Right renal pelvis (tissue), 4 donors: Measurements from ENCODE around the gene TIGD3. TPM values are rescaled to one million over a fixed set of nuclear protein-coding genes. Genes with fewer than 3 reads are reported as not detected.
"Not testable (repeated sequence)": the region's sequence is repeated elsewhere in the genome, so short reads cannot be mapped to it uniquely, and the experiment has no call there.

Source experiments
- DNase-seq, 4 donors: peaks; one replicate each; pipeline ENCODE4 v3.0.0-alpha.2; 2013; ENCODE audit warnings: low read depth in 4 of 4, low spot score in 3 of 4, missing footprints in 1 of 4
- polyA plus RNA-seq, 4 donors: library from polyadenylated mRNA; unstranded; fragments of 120-200 nt; gene quantifications; one replicate each; pipeline ENCODE4 v1.2.1, GENCODE V29; 2013; ENCODE audit not compliant: insufficient read length in 4 of 4

TIGD3 gene
- polyA plus RNA-seq, 4 donors = 0.63 to 0.80 (median 0.69) TPM

DNA sequence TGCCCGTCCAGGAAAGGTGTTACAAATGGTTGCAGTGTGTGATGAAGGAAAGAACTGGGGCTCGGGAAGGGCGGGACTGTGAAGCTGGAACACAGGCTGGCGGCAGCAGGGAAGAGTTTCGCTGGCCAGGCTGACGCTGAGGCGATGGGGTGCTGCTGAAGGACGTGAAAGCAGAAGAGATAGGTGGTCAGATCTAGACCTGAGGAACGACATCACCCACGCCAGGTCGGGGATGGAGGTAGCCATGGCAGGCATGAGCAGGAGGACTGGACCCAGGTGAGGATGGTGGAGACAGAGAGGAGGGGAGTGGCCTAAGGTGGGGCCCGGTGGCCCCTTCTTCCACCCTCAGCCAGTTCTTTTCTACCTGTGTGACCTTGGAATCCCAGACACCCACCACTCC lies 30.7 kb upstream of the TIGD3 start:
- no peak for DNase-seq

DNA sequence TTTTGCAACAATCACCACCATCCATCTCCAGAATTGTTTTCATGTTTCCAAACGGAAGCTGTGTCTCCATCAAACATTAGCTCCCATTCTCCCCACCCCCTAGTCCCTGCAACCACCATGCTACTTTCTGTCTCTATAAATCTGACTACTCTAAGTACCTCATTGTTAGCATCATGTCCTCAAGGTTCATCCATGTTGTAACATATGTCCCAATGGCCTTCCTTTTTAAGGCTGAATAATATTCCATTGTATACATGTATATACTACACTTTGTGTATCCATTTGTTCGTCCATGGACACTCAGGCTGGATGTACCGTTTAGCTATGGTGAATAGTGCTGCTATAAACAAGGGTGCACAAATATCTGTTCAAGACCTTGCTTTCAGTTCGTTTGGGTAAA lies 29.1 kb upstream of the TIGD3 start:
- no peak for DNase-seq

DNA sequence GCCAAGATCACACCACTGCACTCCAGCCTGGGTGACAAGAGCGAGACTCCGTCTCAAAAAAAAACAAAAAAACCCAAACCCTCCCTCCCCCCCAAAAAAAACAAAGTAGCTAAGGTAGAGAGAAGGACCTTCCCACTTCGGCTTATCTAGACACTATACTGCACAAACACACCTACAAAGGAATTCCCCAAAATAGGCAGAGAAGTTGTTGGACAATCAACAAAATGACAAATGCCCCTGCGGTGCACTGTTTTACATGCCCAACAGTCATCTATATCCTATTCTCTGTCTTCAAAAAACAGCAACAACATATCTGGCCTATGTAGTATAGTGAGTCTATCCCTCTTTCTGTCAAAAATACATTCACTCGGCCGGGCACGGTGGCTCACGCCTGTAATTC lies 27.5 kb upstream of the TIGD3 start:
- DNase-seq = no peak

DNA sequence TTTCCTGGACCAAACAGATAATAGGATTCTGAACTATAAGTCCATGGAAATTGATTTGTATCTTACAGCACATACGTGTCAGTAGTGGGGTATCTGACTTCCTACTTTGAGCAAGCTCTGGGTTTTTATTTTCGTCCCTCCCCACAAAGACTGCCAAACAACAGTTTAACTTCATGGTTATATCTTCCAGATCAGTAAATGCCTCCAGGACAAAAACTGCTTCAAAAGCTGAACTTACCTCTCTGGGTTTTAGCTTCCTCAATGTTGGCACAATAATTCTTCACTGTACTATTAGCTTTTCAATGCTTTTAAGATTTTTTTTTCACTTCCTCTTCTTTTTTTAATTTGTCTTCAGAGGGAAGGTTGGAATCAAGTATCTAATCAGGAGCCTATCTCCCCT lies 25.1 kb upstream of the TIGD3 start:
- DNase-seq = no peak

DNA sequence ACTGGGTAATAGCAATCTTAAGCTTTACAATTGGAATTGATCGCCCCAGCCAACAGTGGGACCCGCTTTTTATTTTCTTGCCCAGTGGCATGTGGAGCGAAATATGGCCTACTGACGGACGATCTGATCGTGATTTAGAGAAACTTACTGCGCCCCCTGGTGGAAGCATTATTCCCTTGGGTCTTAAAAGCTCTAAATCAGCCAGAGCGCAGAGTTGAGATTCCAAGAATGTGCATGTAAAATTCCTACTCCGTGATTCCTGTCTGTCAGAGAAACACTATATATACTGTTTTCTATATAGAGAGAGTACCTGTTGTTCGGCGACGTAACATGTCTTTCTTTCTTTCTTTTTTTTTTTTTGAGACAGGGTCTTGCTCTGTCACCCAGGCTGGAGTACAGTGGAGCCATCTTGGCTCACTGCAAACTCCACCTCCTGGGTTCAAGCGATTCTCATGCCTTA lies 24.6 kb upstream of the TIGD3 start:
- DNase-seq = peak; percentile 86 to 93 (median 90)

DNA sequence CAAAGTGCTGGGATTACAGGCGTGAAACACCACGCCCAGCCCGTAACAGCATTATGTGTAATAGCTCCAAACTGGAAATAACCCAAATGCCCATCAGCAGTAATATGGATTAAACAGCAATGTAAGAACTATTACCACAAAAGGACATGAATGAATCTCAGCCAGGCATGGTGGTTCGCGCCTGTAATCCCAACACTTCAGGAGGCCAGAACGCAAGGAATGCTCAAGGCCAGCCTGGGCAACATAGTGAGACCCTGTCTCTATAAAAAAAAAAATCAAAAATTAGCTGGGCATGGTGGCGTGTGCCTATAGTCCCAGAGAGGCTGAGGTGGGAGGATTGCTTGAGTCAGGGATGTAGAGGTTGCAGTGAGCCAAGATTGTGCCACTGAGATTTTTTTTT lies 24.0 kb upstream of the TIGD3 start:
- DNase-seq = no peak

DNA sequence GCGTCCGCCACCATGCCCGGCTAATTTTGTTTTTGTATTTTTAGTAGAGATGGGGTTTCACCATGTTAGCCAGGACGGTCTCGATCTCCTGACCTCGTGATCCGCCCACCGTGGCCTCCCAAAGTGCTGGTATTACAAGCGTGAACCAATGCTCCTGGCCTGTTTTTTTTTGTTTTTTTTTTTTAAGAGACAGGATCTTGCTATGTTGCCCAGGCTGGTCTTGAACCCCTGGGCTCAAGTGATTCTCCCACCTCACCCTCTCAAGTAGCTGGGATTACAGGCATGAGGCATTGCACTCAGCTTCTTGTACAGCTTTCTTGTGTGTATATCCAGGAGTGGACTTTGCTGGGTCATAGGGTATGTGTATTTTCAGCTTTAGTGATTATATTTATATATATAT lies 22.0 kb upstream of the TIGD3 start:
- DNase-seq = not testable (repeated sequence)

DNA sequence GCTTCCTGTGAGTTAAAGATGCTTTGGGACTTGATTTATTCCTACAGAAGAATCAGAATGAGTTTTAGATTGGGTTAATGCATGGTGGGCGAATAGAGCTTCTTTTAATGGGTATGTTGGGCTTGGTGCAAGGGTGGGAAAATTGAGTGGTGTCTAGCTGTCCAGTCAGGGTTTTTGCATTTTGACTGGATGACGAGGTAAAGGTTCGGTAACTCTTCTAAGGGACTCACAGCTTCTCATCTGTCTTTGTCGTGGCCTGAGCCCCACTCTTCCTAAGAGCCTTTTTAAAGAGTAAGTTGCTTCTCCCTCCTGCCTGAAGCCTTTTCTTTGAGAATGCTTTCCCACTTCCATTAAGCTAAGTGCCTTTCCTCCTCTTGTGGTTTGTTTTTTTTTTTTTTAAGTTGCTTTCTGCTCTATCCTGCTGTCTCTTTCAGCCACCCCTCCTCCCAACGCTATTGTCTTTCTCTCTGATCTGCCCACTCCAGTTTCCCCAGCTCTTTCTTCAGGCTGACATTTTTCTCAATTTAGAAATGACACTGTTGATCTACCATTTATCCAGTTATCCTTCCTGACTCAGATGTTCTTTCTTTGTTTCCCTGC lies 19.8 kb upstream of the TIGD3 start:
- DNase-seq = no peak

DNA sequence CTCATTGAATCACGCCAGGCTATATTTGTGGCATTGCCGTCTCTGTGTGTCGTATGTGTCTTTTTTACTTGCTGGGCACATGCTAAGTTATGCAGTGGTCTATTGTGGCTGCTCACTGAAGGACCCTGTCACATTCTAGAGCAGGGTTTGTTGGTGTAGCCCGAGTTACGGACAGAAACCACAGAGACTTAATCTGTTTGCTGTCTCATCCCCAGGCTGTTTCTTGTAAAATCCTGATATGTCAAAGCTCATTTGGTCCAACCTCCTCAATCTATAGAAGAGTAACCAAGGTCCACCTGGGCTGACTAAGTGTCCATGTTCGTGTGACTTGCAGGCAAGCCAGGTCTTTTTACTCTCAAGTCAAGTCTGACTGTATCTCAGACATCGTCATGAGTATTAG lies 15.9 kb upstream of the TIGD3 start:
- no peak for DNase-seq

DNA sequence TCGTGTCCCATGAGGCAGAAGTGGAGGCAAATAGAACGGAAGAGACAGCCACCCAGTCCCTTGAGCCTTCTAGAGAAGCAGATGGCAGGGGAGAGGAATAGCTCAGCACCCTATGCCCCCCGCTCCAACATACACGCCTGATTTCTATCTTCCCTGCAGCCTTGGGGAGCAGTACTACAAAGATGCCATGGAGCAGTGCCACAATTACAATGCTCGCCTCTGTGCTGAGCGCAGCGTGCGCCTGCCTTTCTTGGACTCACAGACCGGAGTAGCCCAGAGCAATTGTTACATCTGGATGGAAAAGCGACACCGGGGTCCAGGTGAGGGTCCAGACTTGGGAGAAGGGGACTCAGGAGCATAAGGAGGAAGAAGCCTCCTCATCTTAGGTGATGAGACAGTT lies 14.3 kb upstream of the TIGD3 start:
- no peak for DNase-seq

DNA sequence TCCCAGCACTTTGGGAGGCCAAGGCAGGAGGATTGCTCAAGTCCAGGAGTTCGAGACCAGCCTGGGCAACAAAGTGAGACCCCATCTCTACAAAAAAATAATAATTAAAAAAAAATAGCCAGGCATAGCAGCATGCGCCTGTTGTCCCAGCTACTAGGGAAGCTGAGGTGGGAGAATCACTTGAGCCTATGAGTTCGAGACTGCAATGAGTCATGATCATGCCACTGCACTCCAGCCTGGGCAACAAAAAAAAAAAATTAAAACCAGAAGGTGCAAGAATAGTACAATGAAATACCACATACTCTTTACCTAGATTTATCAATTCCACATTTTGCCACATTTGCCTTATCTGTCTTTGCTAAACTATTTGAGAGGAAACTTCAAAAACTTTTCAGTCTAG lies 12.7 kb upstream of the TIGD3 start:
- no peak for DNase-seq

DNA sequence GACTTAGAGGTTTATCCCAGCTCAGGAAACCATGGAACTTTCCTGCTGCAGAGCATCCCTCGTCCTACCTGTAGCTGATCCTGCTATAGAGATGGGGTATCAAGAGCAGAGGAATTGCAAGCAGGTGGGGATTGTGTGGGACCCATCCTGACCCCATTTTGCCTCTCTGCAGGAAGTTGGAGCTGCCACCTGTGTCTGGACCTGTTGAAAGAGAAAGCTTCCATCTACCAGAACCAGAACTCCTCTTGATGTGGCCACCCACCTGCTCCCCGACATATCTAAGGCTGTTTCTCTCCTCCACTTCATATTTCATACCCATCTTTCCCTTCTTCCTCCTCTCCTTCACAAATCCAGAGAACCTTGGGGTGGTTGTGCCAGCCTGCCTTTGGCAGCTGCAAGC lies 3.0 kb upstream of the TIGD3 start:
- no peak for DNase-seq

DNA sequence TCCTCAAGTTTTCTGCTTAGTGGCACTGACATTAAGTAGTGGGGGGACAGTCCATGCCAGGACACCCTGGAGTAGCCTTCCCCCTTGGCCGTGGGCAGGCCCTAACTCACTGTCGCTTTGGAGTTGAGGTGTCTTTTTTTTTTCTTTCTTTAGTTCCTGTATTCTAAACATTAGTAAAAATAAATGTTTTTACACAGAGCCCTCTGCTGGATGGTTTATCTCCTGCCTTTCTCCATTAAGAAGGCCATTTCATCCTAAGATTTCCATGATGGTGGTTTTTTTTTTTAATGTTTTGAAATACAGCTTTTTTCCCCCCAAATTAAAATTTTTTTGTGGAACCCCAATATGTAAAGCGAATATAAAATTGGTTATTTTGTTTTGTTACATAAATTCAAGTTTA lies 1.8 kb upstream of the TIGD3 start:
- DNase-seq = no peak

DNA sequence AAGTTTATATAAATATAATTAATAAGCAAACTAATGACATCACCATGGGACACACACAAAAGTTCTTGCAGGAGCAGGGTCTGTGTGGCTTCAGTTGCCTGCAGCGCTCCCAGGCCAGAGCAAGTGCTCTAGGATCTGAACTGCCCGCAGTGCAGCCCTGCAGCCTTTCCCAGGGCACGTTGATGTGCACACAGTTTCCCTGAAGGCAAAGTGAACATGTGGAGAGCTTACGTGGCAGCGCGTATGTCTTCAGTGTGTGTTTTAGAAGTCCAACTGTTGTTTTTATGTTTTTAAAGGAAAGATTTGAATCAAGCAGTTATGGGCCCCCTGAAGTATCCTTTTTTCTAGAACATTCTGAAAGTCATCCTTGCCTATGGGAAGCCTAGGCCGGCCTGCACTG lies 1.2 kb upstream of the TIGD3 start:
- DNase-seq = no peak

DNA sequence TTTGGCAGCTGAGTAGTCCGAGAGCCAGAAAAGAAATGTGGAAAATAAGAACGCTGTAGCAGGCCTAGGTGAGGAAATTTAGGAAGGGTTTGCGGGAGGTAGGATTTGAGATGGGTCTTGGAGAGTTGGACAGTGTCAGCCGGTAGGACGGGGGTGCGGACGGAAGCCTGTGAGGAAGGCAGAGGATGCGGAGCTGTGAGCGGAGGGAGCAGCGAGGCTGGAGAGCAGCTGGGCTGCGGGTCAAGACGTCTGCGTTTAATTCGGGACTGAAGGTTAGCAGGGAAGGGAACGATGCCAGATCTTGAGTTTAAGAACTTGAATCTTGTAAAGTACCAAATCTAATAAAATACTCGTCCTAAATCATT lies 669 bp upstream of the TIGD3 start:
- DNase-seq = no peak

DNA sequence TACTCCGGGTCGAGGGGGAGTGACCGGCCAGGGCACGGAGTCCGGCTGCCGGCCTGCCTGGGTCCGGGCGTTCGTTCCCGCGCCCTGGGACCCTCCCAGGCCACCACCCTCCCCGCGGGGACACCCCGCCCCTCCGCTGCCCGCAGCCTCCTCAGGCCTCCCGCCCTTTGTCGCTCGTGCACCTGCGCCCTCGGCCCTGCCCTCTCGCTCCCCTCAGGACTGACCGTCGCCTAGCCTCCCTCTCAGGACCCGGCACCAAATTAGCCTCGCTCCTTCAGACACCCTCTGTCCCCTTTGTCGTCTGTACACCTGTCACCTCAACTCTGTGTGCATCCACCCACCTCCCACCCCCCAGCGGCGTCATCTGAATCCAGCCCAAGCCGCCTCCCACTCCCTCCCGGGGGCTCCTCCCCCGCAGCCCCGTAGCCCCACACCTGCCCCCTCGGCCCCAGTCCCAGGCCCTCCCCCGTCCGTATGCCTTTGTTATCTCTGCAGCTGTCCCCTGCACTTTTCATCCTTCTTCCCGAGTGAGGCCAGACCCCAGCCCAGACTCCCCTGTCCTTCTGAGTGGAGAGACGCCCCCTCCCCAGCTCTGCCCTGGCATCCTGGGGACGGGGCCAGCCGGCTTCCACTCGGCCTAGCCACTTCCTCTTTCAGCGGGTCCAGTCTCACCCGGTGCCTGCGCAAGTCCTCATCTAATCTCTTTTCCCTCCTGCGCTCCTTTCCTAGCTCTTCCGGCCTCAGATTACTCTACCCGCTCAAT lies 643 bp downstream of the TIGD3 start:
- DNase-seq = no peak

DNA sequence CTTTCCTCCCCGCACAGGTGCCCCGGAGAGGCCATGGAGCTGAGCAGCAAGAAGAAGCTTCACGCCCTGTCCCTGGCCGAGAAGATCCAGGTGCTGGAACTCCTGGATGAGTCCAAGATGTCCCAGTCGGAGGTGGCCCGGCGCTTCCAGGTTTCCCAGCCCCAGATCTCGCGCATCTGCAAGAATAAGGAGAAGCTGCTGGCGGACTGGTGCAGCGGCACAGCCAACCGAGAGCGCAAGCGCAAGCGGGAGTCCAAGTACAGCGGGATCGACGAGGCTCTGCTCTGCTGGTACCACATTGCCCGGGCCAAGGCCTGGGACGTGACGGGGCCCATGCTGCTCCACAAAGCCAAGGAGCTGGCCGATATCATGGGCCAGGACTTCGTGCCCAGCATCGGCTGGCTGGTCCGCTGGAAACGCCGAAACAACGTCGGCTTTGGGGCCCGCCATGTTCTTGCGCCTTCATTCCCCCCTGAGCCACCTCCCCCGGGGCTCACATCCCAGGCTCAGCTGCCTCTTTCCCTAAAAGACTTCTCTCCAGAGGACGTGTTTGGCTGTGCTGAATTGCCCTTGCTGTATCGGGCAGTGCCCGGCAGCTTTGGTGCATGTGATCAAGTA lies 1.3 kb downstream of the TIGD3 start:
- DNase-seq = no peak

DNA sequence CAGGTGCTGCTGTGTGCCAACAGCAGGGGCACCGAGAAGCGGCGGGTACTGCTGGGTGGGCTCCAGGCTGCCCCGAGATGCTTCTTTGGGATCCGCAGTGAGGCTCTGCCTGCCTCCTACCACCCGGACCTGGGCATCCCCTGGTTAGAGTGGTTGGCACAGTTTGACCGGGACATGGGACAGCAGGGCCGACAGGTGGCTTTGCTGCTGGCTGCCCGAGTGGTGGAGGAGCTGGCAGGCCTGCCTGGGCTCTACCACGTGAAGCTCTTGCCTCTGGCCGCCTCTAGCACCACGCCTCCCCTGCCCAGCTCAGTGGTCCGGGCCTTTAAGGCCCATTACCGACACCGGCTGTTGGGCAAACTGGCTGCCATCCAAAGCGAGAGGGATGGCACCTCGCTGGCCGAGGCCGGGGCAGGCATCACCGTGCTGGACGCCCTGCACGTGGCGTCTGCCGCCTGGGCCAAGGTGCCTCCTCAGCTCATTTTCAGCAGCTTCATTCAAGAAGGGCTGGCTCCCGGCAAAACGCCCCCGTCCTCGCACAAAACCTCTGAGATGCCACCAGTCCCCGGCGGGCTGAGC lies 1.9 kb downstream of the TIGD3 start:
- DNase-seq = no peak

DNA sequence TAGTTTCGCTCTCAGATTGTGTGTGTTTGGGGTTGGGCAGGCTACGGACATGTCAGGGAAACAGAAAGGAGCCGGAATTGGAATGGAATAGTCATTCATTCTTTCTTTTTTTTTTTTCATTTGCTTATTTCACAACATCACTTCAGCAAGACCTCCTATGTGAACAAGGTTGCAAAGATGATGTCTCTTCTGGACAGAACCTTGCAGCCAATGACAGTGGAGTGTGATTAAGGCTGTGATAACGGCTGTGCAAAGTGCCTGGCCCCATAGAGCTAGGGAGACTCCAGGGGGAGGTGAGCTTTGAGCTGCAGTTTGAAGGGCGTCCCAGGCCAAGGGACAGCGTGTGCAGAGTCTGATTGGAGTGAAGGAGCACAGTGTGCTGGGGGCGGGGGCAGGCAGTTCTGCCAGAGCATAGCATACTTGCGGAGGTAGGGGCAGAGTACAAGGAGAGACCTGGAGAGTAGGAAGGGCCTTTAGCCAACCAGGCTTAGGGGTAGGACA lies 3.4 kb downstream of the TIGD3 start:
- no peak for DNase-seq

DNA sequence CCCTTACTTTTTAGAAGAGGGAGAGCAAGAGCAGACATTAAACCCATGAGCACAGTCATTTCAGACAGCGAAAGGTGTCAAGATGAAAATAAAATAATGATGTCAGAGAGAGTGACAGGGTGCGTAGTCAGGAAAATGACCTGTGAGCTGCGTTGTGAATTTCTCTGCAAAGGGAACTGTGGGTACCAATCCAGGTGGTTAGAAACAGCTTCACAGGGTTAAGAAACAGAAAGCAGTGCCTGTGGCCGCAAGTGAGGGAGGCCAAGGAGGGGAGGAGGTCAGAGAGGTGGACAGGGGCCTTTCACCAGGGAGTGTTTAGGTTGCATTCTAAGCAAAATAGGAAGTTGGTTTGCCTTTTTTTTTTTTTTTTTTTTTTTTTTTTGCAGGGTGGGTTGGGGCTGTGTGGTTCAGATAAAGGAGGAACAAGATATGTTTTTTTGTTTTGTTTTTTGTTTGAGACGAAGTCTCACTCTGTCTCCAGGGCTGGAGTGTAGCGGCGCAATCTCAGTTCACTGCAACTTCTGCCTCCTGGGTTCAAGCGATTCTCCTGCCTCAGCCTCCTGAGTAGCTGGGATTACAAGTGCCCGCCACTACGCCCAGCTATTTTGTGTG lies 7.9 kb downstream of the TIGD3 start:
- DNase-seq = no peak

DNA sequence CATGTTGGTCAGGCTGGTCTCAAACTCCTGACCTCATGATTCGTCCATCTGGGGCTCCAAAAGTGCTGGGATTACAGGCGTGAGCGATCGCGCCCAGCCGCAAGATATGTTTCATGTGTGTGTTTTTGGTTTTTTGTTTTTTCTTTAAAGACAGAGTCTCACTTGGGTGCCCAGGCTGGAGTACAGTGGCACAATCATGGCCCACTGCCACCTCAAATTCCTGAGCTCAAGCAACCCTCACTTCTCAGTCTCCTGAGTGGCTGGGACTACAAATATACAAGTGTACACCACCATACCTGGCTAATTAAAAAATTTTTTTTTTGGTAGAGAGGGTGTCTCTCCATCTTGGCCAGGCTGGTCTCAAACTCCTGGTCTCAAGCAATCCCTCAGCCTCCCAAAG lies 8.4 kb downstream of the TIGD3 start:
- no peak for DNase-seq
